Embryonic facial prominence (tissue), 1 donor: Measurements from ENCODE around the gene HERC4.
"Not testable (repeated sequence)": the region's sequence is repeated elsewhere in the genome, so short reads cannot be mapped to it uniquely, and the experiment has no call there.

Experiments used
- DNase-seq: peaks from one replicate; pipeline ENCODE4 v3.0.0-alpha.2; 2016; ENCODE audit errors: extremely low spot score

HERC4 gene

DNA sequence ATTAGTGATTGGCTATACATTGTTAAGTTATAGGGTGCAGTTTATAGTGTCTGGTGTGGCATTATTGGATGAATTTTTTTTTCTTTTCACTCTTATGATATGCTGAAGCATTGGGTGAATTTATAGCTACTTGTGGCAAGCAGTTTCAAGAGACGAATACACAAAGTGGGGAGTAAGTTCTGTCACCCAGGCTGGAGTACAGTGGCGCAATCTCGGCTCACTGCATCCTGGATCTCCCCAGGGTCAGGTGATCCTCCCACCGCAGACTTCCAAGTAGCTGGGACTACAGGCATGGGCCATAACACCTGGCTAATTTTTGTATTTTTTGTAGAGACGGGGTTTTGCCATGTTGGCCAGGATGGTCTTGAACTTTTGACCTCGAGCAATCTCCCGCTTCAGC lies 196.9 kb downstream of the HERC4 start:
- DNase-seq = no peak

GRCh38 chr10:67877421-67877820 lies 197.7 kb downstream of the HERC4 start:
- DNase-seq = not testable (repeated sequence)

DNA sequence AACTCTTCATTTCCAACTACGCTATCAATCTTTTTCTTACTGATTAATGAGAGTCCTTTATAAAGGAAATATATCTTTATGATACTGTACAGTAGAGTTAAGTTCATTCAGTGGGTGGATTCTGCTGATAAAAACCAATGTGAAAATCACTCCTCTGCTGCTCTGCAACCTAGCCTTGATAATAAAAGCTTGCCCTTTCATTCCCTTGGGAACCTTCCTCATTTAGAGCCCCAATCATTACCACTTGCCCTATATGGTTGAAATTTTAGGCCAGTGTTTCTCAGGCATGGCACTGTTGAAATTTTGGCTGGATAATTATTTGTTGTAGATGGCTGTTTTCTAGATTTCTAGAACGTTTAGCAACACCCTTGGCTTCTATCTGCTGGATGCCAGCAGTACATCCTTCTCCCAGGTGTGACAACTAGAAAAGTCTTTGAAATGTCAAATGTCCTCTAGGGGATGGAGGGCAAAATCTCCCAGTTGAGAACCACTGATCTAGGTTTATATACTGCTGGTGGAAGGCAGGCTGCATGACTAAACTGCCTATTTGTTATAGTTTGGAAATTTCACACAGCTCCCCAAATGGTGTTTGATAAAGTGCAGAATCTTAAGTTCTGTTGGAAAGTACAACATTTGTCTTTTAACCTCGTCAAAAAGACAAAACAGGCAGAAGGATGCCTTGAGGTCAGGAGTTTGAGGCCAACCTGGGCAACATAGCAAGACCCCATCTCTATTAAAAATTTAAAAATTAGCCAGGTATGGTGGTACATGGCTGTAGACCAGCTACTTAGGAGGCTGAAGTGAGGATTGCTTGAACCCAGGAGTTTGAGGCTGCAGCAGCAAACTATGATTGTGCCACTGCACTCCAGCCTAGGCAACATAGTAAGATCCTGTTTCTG lies 199.5 kb downstream of the HERC4 start:
- no peak for DNase-seq
